Kidney (tissue), 14 donors: ENCODE measurements around the gene LMAN2. TPM values are rescaled to one million over a fixed set of nuclear protein-coding genes. Genes with fewer than 3 reads are reported as not detected.
"Not testable (repeated sequence)": the region's sequence is repeated elsewhere in the genome, so short reads cannot be mapped to it uniquely, and the experiment has no call there.

Experiments used
- DNase-seq, 5 donors: peaks; one replicate each; pipeline ENCODE4 v3.0.0-alpha.2; 2013 to 2020
- FAIRE-seq: peaks from 2 replicates; lab custom pipeline; 2012; peaks lifted over from hg19 to GRCh38; lab: Jason Lieb, UNC
- H3K27ac ChIP-seq, 2 donors: one replicate each; pipeline ENCODE4 v1.7.0; 2013; ENCODE audit warnings: low read depth in 2 of 2, low read length in 2 of 2, inconsistent platforms in 1 of 2
- H3K27me3 ChIP-seq: one replicate; pipeline ENCODE4 v1.7.1; 2013; ENCODE audit warnings: low read length, inconsistent platforms; ENCODE audit not compliant: control insufficient read depth, insufficient read depth
- H3K36me3 ChIP-seq, 3 donors: one replicate each; pipeline versions ENCODE4 v1.7.0 to v1.7.1; 2013; ENCODE audit warnings: low read length in 3 of 3, control low read depth in 1 of 3, inconsistent platforms in 1 of 3; ENCODE audit not compliant: insufficient read depth in 3 of 3, control insufficient read depth in 2 of 3
- H3K4me1 ChIP-seq, 3 donors: one replicate each; pipeline versions ENCODE4 v1.7.0 to v1.7.1; 2013; ENCODE audit warnings: low read length in 3 of 3, inconsistent platforms in 1 of 3, low read depth in 1 of 3; ENCODE audit not compliant: control insufficient read depth in 2 of 3, insufficient read depth in 2 of 3
- H3K4me3 ChIP-seq, 3 donors: one replicate each; pipeline versions ENCODE4 v1.7.0 to v1.8.1; 2013; ENCODE audit warnings: low read length in 3 of 3, control low read depth in 1 of 3, inconsistent platforms in 1 of 3
- H3K9ac ChIP-seq, 3 donors: one replicate each; pipeline versions ENCODE4 v1.7.0 to v1.7.1; 2013; ENCODE audit warnings: low read length in 3 of 3, control low read depth in 1 of 3, inconsistent platforms in 1 of 3
- H3K9me3 ChIP-seq, 3 donors: one replicate each; pipeline versions ENCODE4 v1.7.0 to v1.7.1; 2013; ENCODE audit warnings: low read length in 3 of 3, control low read depth in 1 of 3, inconsistent platforms in 1 of 3; ENCODE audit not compliant: control insufficient read depth in 2 of 3, insufficient read depth in 1 of 3
- intact Hi-C: fragments of 100-400 bp; cut with DNase I; formaldehyde crosslinking; loops from one replicate; pipeline ENCODE4 v1.11.1; 2022
- polyA plus RNA-seq: library from polyadenylated mRNA; stranded (reverse); fragments of 350-450 nt; fragmentation: Illumina TruSeq; extraction: RNeasy Lipid Tissue Mini Kit (QIAGEN cat#74804); gene quantifications from one replicate; pipeline ENCODE4 v1.2.3, GENCODE V29; 2014; ENCODE audit warnings: low read depth, low replicate concordance; ENCODE audit not compliant: insufficient read depth
- total RNA-seq: library from RNA; stranded (reverse); fragmentation: NEBNext Ultra II Directional; extraction: Animal tissue kit (Norgen Biotek cat#: 25700); gene quantifications from one replicate; pipeline ENCODE4 v1.2.1, GENCODE V29; 2021
- TF ChIP-seq, protein P1 (sequence below): IDR thresholded peaks from 3 replicates; pipeline ENCODE4 v1.5.1; 2012; ENCODE audit warnings: mild to moderate bottlenecking, moderate library complexity, borderline replicate concordance; ENCODE audit not compliant: insufficient read depth; ENCODE audit errors: extremely low read depth
- donor health status: control.
- donor health status: control.
- donor health status: control.
- donor health status: control.
- donor health status: control.
- donor health status: DM: yes; HTN: yes; CAD: no.
- donor health status: Normal renal cell carcinoma (clear cell type).

Gene LMAN2
- total and polyA plus RNA-seq, 2 donors from 2014 or later = 137 to 190 TPM

DNA sequence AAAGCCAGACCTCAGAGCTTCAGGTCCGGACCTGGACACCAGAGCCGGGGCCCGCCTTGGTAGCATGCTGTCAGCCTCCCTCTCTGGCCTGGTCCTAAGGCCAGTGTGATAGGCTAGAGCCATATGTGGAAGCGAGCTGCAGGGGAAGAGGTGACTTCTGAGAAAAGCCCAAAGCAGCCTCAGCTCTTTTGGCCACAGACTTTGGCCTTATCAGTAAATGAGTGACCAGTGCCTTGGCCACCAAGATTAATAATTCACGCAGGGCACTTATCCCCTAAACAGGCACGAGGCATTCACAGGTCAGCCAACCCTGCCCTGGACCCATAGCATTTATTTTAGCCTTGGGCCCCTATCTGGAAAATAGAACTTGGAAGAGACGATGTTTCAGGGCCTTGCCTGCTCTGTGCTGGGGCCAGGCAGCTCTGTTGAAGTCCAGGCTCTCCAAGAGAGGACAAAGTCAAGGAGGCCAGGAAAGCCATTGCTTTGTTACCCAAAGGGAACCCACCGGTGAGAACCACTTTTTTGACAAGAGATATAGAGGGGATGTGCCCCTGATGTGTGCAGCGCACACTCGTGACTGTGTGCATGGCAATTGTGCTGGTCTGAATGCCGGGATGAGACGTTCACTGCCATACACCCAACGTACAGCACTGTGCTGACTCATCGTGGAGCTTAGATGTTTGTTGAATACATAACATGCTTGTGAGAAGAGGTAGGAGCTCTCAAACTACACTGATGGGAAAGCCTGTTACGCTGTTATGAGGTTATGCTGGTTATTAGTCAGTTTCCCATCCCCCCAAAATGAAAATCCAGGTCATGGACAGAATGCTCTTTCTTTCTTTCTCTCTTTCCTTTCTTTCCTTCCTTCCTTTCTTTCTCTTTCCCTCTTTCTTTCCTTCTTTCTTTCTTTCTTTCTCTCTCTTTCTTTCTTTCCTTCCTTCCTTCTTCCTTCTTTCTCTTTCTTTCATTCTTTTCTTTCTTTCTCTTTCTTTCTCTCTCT, 27.7 kb upstream of the LMAN2 start:
- H3K9me3 ChIP-seq = no peaks in the 10 kb centered on the region
- TF ChIP-seq, protein P1, sequence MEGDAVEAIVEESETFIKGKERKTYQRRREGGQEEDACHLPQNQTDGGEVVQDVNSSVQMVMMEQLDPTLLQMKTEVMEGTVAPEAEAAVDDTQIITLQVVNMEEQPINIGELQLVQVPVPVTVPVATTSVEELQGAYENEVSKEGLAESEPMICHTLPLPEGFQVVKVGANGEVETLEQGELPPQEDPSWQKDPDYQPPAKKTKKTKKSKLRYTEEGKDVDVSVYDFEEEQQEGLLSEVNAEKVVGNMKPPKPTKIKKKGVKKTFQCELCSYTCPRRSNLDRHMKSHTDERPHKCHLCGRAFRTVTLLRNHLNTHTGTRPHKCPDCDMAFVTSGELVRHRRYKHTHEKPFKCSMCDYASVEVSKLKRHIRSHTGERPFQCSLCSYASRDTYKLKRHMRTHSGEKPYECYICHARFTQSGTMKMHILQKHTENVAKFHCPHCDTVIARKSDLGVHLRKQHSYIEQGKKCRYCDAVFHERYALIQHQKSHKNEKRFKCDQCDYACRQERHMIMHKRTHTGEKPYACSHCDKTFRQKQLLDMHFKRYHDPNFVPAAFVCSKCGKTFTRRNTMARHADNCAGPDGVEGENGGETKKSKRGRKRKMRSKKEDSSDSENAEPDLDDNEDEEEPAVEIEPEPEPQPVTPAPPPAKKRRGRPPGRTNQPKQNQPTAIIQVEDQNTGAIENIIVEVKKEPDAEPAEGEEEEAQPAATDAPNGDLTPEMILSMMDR = no peak
- no peaks in the 10 kb centered on the region for H3K36me3 ChIP-seq
- FAIRE-seq (no peak), DNase-seq (no peak)
- H3K4me3 ChIP-seq = peak overlapping the region in 2 of 3 donors; percentile 39 to 56
- H3K27me3 ChIP-seq = no peaks in the 10 kb centered on the region
- intact Hi-C loops = no loop called here
- H3K9ac ChIP-seq = peak overlapping the region in 1 of 3 donors; percentile 52
- H3K4me1 ChIP-seq = peaks cover 0 to 16% (median 14%) of the 10 kb centered on the region in 3 donors
- peak overlapping the region; percentile 89 to 90 for H3K27ac ChIP-seq

DNA sequence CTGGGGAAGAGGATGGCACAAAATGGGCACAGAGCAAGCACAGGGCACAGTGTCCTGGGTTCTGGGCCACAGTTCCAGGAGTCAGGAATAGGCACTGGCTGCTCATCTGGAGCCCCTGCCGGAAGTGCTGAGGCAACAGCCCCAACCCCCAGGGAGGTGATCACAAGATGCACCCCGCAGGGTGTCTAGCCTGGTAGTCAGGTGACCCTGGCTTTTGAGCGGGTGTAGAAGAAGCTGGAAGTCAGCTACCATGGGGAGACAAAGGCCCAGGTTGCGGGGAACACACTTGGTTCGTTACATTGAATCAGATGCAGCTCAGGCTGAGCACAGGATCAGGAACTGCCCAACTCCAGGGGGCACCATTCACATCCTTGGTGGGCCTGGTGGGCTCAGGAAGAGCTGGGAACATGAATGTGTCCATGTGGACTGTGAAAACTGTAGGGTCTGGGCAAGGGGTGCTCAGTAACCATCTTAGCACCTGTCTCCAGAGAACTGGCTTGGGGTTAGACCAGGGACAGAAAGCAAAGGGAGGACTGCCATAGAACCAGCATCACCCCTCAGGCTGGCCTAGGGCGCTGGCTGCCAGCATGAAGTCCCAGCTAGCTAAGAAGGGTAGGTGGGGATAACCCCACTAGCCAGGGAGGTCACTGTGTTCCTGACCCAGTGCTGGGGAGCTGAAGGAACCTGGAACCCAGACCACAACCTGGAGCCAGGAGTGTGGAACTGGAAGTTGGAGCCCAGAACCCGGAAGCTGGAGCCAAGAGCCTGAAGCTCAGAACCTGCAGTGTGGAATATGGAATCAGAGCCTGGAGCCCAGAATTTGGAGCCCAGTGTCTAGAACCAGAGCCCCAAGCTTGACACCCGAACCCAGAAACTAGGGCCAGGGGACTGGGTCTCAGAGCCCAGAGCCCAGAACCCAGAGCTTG, 26.6 kb upstream of the LMAN2 start:
- FAIRE-seq = no peak
- peak overlapping the region in 1 of 3 donors; percentile 52 for H3K9ac ChIP-seq
- H3K36me3 ChIP-seq = no peaks in the 10 kb centered on the region
- DNase-seq = no peak
- H3K4me3 ChIP-seq = peak overlapping the region in 1 of 3 donors; percentile 43
- peak overlapping the region; percentile 62 to 89 for H3K27ac ChIP-seq
- H3K27me3 ChIP-seq = no peaks in the 10 kb centered on the region
- intact Hi-C loops = no loop called here
- TF ChIP-seq, protein P1 = no peak
- no peaks in the 10 kb centered on the region for H3K9me3 ChIP-seq
- peaks cover 0 to 16% (median 14%) of the 10 kb centered on the region in 3 donors for H3K4me1 ChIP-seq

DNA sequence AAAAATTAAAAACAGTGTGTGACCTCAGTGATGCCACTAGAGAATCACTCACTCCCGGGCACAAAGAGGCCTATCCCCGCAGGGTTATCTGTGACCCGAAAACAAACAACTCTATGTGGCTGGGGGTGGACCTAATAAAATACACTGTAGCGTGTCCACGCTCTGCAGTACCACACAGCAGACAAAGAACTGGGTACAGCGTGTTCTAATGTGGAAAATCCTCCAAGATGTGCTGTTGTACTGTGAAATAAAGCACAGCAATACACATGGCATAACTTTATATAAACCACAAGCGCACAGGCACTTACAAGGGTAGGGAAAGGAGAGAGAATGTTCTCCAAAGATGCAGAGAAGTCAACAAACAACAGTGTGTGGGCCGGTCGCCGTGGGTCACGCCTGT, 24.6 kb upstream of the LMAN2 start:
- Histone ChIP-seq H3K9me3 (no peaks in the 10 kb centered on the region), H3K27ac (peak overlapping the region in 1 of 2 donors; percentile 57), H3K36me3 (no peaks in the 10 kb centered on the region), H3K27me3 (no peaks in the 10 kb centered on the region), H3K4me1 (peaks cover 0 to 23% (median 17%) of the 10 kb centered on the region in 3 donors), H3K4me3 (no peak overlapping the region), H3K9ac (no peak overlapping the region)
- FAIRE-seq = no peak
- no peak for DNase-seq
- TF ChIP-seq, protein P1 = no peak
- intact Hi-C loops = no loop called here

DNA sequence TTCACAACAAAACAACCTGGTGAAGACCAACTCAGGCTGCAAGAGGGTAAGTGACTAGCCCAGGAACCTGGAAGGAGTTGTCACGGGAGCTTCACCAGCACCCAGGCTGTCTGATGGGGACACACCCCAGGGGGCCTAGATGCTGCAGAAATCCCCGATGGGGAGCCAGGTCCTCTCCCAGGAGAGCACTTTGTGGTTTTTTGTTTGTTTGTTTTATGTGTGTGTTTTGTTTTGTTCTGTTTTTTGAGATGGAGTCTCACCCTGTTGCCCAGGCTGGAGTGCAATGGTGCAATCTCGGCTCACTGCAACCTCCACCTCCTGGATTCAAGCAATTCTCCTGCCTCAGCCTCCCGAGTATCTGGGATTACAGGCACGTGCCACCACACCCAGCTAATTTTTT, 24.0 kb upstream of the LMAN2 start:
- intact Hi-C loops, FAIRE-seq, H3K9me3 ChIP-seq, DNase-seq, H3K36me3 ChIP-seq, H3K4me3 ChIP-seq, H3K27ac ChIP-seq, H3K27me3 ChIP-seq, H3K9ac ChIP-seq: not testable (repeated sequence)
- peaks cover 0 to 23% (median 18%) of the 10 kb centered on the region in 3 donors for H3K4me1 ChIP-seq
